Non-pigmented ciliary epithelial cell (primary cell): ENCODE data around the gene NEB.
"Not testable (repeated sequence)": the region's sequence is repeated elsewhere in the genome, so short reads cannot be mapped to it uniquely, and the experiment has no call there.

Source experiments
- DNase-seq: peaks from one replicate; pipeline ENCODE4 v3.0.0-alpha.2; 2010; ENCODE audit warnings: low read depth

NEB gene

GRCh38 chr2:151758744-151759143 lies 24.5 kb upstream of the NEB start:
- DNase-seq: no peak

- no peak for DNase-seq
Observed at GRCh38 chr2:151757861-151758260, 23.6 kb upstream of the NEB start.

- DNase-seq: no peak
Observed at GRCh38 chr2:151756820-151757219, 22.5 kb upstream of the NEB start.

- DNase-seq: no peak
Observed at GRCh38 chr2:151754253-151754897, 20.1 kb upstream of the NEB start.

- no peak for DNase-seq
Observed at GRCh38 chr2:151753540-151753939, 19.3 kb upstream of the NEB start.

- not testable (repeated sequence) for DNase-seq
Observed at GRCh38 chr2:151745261-151745660, 11.0 kb upstream of the NEB start.

- peak; percentile 3 for DNase-seq
Observed at GRCh38 chr2:151730262-151730975, 3.9 kb downstream of the NEB start.

- no peak for DNase-seq
Observed at GRCh38 chr2:151729837-151730236, 4.4 kb downstream of the NEB start.

- DNase-seq: no peak
Observed at GRCh38 chr2:151729415-151729811, 4.9 kb downstream of the NEB start.

- DNase-seq: no peak
Observed at GRCh38 chr2:151728804-151729414, 5.4 kb downstream of the NEB start.

GRCh38 chr2:151727593-151728552 lies 6.4 kb downstream of the NEB start:
- no peak for DNase-seq

GRCh38 chr2:151721161-151721560 lies 13.1 kb downstream of the NEB start:
- DNase-seq: no peak

GRCh38 chr2:151720521-151720920 lies 13.8 kb downstream of the NEB start:
- no peak for DNase-seq

- no peak for DNase-seq
Observed at GRCh38 chr2:151718796-151719195, 15.5 kb downstream of the NEB start.

- no peak for DNase-seq
Observed at GRCh38 chr2:151718247-151718646, 16.0 kb downstream of the NEB start.

- DNase-seq: peak; percentile 10
Observed at GRCh38 chr2:151716721-151717120, 17.6 kb downstream of the NEB start.

- no peak for DNase-seq
Observed at GRCh38 chr2:151713291-151713903, 20.9 kb downstream of the NEB start.

- DNase-seq: no peak
Observed at GRCh38 chr2:151711025-151711424, 23.3 kb downstream of the NEB start.

GRCh38 chr2:151708788-151709187 lies 25.5 kb downstream of the NEB start:
- no peak for DNase-seq

- DNase-seq: no peak
Observed at GRCh38 chr2:151707857-151708256, 26.4 kb downstream of the NEB start.

GRCh38 chr2:151704480-151704961 lies 29.8 kb downstream of the NEB start:
- DNase-seq: not testable (repeated sequence)

- DNase-seq: not testable (repeated sequence)
Observed at GRCh38 chr2:151698134-151698533, 36.1 kb downstream of the NEB start.
